ENCODE results near the gene DGCR8. TPM values are rescaled to one million over a fixed set of nuclear protein-coding genes. Genes with fewer than 3 reads are reported as not detected.
A peak's percentile ranks its signal among the peaks of the same experiment; 100 is the strongest.

The DGCR8 gene
- polyA plus RNA-seq (2011; rRNA removed): 22.0 and 22.8 TPM in 2 replicates
- polyA minus RNA-seq (2011; rRNA and poly(A)+ RNA removed): 31.4 and 34.2 TPM in 2 replicates

GRCh38 chr22:20079745-20080444 is at the start of gene DGCR8:
Gene DGCR8, plus strand, starts transcription at chr22:20080241. Its CDS starts 5,723 bp downstream, at chr22:20085964.
- H3K27me3 ChIP-seq (ENCODE audit: control insufficient read depth, insufficient read depth, low read length): no peaks in the 10 kb centered on the region
- ChIA-PET POLR2A (interaction anchor here (0.6 kb wide), 2 partner anchors 31 to 37 kb away, joined by 3 read pairs; partner anchors contain the start of gene TRMT2A), CTCF (no interaction called here)
- H3K9me3 ChIP-seq (ENCODE audit: control insufficient read depth, insufficient read depth, low read length): no peaks in the 10 kb centered on the region; the same call in 1 of the 2 replicates
- peak within 1 kb of the TSS; percentile 85 for H3K4me3 ChIP-seq (ENCODE audit: low read depth, low read length)
- peak within 1 kb of the TSS; percentile 86 for H3K27ac ChIP-seq (ENCODE audit: low read depth, low read length)
- TF ChIP-seq CTCF (IDR thresholded peaks at IDR 0.05; ENCODE audit: low read depth, low read length): no peak
- DNase-seq (ENCODE audit: low read depth, low spot score): peak; percentile 78

GRCh38 chr22:20031732-20032406 is 48.2 kb upstream of the DGCR8 start:
- POLR2A ChIA-PET: no interaction called here
- CTCF ChIA-PET: interaction anchor here (1.1 kb wide), 1 partner anchor 18 kb away, joined by 3 read pairs; no protein-coding TSS in a partner anchor
- TF ChIP-seq CTCF (IDR thresholded peaks at IDR 0.05; ENCODE audit: low read depth, low read length): no peak
- Histone ChIP-seq H3K4me3 (ENCODE audit: low read depth, low read length) (no peak overlapping the region), H3K27me3 (ENCODE audit: control insufficient read depth, insufficient read depth, low read length) (no peaks in the 10 kb centered on the region), H3K27ac (ENCODE audit: low read depth, low read length) (no peak overlapping the region), H3K9me3 (ENCODE audit: control insufficient read depth, insufficient read depth, low read length) (peaks cover 9% of the 10 kb centered on the region; the same call in 1 of the 2 replicates)
- no peak for DNase-seq (ENCODE audit: low read depth, low spot score)

GRCh38 chr22:20032407-20032991 is 47.5 kb upstream of the DGCR8 start:
- no peak for DNase-seq (ENCODE audit: low read depth, low spot score)
- Histone ChIP-seq H3K9me3 (ENCODE audit: control insufficient read depth, insufficient read depth, low read length) (peaks cover 9% of the 10 kb centered on the region; the same call in 1 of the 2 replicates), H3K27me3 (ENCODE audit: control insufficient read depth, insufficient read depth, low read length) (no peaks in the 10 kb centered on the region), H3K4me3 (ENCODE audit: low read depth, low read length) (no peak overlapping the region), H3K27ac (ENCODE audit: low read depth, low read length) (no peak overlapping the region)
- CTCF ChIA-PET: interaction anchor here (0.6 to 1.1 kb wide), 2 partner anchors 19 to 122 kb away, joined by 3 read pairs; no protein-coding TSS in a partner anchor
- POLR2A ChIA-PET: no interaction called here
- no peak for TF ChIP-seq CTCF (IDR thresholded peaks at IDR 0.05; ENCODE audit: low read depth, low read length)

- Histone ChIP-seq H3K4me3 (ENCODE audit: low read depth, low read length) (no peak overlapping the region), H3K27me3 (ENCODE audit: control insufficient read depth, insufficient read depth, low read length) (no peaks in the 10 kb centered on the region), H3K9me3 (ENCODE audit: control insufficient read depth, insufficient read depth, low read length) (peaks cover 9% of the 10 kb centered on the region; the same call in 1 of the 2 replicates), H3K27ac (ENCODE audit: low read depth, low read length) (no peak overlapping the region)
- ChIA-PET CTCF (interaction anchor here (0.6 kb wide), 1 partner anchor 122 kb away, joined by 3 read pairs; no protein-coding TSS in a partner anchor), POLR2A (no interaction called here)
- no peak for TF ChIP-seq CTCF (IDR thresholded peaks at IDR 0.05; ENCODE audit: low read depth, low read length)
- no peak for DNase-seq (ENCODE audit: low read depth, low spot score)
Measured at GRCh38 chr22:20033045-20033706, 46.9 kb upstream of the DGCR8 start.

All from AG04450 (cell line).